Activated CD4-positive, CD25-positive, alpha-beta regulatory T cell (primary cell): Measurements from ENCODE around the gene CD244.

Source experiments
- DNase-seq, 4 experiments: peaks; one replicate each; lab custom pipeline; 2025; lab: John Stamatoyannopoulos, UW

CD244 gene

DNA sequence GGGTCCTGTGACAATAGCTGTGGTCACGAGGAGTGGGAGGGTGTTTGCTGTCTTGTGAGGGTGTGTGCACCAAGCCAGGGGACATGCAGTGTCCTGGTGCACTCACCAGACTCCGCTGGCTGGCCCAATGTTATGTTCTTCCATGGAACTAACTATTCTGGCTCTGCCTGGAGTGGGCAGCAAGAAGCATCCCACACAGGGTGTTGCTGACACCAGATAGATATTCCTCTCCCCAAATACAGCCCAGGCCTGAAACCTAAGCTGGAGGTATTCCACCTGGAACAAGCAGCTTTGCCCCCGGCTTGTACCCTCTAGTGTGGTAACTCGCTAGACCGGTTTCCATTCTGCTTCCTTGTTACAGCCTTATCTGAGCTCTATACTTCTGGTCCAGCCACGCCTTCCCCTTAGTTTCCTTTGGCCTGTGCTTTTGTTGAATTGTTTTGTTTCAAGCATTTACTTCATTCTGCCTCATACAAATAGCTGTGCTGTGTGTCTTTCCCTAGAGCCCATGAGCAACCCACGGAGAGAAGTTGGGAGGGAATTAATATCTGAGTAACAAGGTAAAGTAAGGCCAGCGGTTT, 81.4 kb downstream of the CD244 start:
- no peak for DNase-seq

DNA sequence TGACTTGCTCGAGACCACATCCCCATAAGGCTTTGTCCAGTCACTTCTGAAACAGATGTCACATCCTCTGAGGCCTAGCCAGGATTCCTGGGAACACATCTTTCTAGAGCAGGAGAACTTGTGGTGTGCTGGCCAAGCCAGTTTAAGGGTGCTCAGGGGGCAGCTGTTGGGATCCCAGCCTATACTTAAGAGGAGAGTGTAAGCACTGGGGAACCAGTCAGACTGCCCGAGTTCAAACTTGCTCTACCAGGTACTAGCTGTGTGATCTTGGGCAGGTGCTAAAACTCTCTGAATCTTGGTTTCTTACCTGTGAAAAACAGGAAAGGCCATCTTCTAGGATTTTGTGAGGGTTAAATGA, 82.3 kb downstream of the CD244 start:
- no peak for DNase-seq
